NCI-H1417 (cell line): ENCODE measurements around the gene ZNRF3.

Source experiments
- DNase-seq, 3 experiments: peaks; one replicate each; lab custom pipeline; 2025; lab: John Stamatoyannopoulos, UW

ZNRF3 gene

DNA sequence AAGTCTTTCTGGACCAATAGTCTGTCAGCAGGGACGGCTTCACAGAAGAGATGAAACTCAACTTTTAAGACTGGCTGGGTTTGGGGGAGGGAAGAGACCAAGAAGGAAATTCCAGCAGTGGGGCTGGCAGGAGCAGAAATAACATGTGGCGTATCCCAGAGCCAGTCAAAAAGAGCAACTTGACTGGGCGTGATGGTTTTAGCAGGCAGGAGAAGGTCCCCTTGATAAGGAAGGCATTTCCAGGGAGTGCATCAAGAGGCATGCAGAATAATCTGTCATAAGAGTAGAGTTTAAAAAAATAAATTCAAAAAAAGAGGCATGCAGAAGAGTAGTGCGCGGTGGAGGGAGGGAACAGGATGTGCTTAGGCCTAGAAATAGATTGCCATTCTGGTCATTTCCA, 125.8 kb downstream of the ZNRF3 start:
- no peak for DNase-seq

DNA sequence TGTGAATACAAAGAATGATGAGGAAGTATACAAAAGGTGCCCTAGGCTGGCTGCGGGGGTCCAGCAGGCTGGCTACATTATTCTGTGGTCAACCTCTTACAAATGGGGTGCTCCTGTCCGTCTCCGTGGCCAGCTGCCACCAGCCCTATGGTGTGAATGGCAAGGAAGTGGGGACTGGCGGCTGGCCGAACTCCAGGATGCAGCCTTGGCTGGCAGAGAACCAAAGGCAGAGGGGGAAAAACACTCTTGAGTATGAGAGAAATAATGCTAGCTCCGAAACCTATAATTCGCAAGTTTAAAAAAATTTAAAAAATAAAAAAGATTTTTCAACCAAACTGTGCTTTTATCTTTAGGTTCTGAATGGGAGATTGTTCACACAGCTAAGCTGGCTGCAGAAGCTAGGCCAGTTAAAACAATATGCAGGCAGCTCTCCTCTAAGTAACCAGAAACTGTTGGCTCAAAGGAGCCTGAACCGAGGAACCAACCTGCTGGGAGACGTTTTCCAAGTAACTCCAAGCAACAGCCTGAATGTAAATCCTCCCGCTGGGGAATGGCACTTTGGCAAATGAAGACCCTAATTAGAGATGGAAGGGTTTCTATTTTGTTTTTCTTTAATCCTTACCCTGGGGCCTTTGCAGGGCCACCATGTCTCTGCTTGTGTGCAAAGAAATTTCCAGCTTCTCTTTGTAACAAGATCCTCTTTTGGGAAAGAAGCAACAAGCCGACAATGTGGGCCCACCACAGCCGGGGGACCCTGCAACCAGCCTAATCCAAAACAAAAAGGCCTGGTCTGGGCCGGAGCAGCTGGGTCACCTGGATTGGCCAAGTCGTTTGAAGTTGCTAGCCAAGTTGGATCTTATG, 128.1 kb downstream of the ZNRF3 start:
- DNase-seq: no peak

DNA sequence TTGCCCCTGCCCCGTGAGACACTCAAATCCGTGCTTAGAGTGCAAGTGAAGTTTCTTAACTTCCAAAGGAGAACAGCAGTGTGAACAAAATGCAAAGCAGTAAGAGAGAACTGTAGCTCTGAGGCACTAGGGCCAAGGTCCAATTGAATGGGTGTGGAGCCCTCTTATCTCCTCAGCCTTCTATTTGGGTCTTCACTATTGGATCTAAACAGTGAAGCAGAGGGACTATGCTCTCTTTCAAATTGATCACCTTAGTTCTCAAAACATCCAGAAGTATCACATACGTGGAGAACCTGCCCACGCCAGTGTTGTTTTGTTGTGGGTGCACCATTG, 128.7 kb downstream of the ZNRF3 start:
- DNase-seq: no peak

DNA sequence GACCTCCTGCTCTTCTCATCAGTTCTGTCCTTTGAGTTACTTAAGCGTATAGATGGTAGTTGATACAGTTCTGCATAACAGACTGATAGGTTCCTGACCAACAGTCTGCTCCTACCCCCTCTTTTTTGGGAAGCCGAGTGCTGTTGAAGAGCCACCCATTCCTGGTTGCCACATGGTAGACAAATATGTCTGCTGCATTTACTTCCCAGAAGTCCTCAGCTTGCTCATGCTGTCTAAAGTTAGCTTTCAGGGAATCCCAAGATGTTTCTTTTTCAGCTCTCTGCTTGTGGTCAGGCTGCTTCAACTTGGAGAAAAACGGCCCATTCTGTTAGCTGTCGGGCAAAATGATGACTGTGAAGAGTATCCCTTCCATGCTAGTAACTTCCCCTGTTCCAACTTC, 129.6 kb downstream of the ZNRF3 start:
- no peak for DNase-seq

DNA sequence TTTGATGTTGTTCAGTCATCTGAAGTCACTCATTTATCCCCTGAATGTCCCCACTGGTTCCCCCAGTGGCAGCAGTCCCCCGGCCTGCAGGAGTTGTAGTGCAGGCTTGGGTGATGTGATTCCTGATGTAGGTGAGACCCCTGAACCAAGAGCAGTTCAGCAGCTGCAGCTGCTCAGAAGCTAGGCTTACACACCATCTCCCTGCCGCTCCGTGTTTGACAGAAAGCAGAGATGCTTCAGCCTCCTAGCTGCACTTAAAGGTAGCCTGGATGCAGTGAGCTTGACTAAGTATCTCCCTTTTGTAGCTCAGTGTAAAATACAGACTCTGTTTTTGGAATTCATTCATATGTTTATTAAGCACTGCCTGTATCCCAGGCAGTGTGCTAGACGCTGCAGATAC, 130.9 kb downstream of the ZNRF3 start:
- no peak for DNase-seq

DNA sequence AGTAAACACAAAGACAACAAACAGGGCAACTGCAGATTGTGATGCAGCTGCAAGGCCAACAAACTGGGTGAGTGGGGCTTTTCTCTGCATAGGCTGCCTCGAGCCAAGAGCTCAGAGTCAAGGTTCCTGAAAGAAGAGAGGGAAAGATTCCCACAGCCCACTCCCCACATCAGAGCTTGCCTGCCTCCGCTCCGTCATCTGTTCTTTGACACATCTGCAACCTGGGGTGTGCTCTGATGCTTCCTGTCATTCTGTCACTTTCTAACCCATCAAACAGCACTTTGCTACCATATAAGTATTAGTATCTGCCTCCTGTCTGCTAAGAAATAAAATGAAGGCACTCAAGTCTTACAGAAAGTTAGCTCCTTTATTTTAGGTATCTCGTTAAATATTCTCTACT, 131.4 kb downstream of the ZNRF3 start:
- DNase-seq: no peak

DNA sequence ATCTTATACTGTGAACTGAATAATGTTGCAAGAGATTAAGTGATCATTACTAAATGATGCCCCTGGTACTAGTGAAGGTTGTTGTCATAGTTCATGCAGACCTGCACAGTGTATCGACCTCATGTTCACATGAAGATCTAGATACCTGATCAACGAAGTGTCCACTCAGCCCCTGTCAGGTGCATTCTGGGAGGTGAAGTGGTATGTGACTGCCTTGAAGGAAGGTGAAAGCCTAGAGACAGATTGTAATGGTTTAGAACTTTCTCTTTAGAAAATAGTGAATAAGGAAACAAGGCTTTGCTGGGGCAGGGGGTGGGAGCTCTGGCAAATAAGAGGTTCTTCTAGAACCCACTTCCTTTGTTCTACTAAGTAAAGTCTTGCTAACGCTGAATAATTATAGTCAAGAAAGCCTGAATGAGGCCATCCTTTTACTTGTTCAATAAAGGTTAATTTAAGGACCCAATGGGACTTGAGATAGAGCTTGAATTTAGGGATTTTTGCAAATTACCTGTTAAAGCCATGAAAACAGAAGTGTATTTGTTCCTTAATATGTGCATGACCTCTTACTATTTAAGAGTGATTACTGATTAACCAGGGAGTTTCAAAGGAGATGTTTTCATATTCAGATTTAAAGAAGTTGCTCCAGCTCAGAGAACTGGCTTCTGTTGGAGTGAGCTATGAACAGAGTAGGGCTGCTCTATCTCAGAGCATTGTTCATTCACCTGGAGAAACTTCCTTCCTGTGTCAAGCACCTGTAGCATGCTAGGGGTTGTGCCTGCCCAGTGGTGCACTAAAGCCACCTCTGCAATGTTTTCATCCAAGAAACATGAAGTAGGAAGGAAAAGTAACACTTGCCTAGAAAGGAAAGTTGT, 132.9 kb downstream of the ZNRF3 start:
- DNase-seq: no peak

DNA sequence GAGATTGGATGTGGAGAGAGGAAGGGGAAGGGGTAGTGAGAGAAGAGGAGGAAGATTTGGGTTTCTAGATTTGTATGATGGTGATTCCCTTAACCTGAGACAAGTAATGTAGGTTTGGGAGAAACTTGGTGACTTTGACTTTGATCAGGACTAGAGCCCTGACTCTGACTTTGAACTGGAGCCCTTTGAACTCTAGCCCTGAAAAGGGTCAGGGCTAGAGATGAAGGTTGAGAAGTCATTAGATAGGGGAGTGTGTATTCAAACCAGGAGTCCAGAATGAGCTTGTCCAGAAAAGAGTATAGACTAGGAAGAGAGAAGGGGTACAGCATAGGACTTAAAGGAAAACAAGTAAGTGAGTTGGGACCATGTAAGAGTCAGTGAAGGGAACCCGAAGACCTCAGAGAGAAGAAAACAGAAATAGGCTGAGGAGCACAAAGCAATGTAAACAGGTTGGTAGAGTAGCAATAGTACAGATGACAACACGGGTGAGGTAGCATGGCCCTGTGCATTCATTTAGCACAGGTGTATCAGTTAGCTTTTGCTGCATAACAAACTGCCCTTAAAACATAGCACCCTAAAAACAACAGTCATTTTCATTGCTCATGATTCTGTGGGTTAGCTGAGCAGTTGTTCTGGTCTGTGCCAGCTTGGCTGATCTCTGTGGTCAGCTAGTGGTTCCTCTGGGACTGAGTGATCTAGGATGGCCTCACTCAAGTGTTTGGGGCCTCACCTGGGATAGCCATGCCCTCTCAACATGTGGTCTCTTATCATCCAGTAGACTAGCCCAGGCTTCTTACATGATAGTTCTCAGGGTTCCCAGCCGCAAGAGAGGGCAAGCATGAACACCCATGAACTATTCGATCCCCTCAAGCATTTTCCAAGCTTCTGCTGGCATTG, 135.2 kb downstream of the ZNRF3 start:
- DNase-seq: no peak

DNA sequence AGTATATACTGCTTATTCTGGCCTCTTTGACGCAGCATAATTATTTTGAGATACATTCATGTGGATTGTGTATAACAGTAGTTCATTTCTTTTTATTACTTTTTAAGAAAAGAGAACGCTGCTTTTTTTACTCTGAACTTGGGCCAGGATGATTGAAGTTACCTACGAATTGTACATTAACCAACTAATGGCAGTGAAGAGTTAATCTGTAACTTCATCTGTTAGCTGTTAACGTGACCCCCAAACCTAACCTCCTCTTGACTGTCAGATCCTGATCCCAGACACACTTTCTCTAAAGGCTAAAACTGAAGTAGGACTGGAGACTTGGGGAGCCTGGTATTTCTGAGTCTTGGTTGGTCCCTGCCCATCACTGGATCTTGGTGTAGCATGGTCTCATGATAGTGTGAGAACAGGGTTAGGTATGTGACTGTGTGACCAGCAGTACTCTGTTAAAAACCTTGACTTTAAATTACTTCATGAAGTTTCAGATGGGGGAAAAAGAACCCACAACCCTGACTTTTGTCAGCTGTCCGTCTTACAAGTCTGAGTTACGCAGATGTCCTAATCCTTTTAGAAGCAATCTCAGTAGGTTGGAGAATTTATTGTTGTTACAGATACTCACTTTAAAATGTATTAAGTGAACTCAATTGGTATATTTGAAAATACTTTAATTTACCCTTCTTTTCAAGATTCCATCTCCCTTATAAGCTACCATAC, 138.9 kb downstream of the ZNRF3 start:
- no peak for DNase-seq

DNA sequence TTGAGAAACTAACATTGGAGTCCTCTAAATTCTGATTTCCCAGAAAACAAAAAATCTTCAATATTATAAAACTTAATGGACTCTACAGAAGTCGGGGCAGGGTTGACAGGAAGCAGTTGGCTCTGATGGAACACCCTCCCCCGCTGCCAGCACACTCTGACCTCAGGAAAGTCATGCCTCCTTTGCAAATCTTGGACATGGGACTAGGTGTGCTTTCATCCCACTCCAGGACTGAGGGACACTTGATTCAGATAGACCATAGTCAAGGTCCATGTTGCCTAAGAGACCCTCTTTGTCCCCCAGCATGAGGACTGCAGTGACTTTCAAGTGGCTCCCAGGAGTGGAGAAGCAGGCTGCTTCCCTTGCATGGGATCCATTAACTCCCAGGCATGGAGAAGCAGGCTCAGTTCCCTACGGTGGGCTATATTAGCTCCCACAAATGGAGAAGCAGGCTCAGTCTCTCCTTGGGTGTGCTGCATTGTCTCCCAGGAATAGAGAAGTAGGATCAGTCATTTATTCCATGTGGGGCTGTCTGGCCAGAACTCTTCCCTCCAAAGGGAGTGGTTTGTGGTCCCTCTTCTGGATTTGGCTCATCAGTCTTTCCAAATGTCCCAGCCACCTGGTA, 139.9 kb downstream of the ZNRF3 start:
- DNase-seq: no peak

DNA sequence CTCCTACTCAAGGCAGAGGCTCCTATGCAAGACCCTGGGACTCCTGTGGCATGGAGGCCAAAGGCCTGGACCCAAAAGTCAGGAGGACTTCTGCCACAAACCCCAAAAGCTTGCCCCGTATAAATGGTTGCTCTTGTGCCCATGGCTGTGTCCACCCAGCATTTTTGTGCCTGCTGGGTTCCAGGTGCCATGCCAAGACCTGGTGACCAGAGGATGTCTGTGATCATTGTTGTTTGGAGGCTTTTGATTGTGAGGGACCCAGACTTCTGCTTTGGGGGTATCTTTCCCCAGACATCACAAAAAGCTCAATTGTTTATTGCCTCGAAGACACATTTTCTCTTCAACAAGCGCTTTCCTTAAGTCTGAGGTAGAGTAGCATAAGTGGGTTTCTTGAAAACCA, 143.2 kb downstream of the ZNRF3 start:
- no peak for DNase-seq

DNA sequence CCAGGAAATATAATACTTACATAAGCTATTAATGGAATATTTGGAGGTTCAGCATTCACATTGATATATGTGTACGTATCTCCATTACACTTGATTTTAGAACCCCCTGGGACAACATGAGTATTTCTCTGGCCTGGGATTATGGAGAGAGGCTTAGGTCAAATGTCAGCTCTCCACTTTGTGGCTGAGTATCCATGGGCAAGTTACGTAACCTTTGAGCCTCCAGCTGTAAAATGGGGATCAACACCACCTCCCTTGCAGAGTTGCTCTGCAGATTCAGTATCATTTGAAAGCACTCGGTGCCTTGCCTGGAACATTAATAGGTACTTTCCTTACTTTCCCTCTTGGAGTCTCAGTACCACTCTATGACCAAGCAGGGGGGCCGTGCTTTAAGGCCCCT, 145.1 kb downstream of the ZNRF3 start:
- no peak for DNase-seq

DNA sequence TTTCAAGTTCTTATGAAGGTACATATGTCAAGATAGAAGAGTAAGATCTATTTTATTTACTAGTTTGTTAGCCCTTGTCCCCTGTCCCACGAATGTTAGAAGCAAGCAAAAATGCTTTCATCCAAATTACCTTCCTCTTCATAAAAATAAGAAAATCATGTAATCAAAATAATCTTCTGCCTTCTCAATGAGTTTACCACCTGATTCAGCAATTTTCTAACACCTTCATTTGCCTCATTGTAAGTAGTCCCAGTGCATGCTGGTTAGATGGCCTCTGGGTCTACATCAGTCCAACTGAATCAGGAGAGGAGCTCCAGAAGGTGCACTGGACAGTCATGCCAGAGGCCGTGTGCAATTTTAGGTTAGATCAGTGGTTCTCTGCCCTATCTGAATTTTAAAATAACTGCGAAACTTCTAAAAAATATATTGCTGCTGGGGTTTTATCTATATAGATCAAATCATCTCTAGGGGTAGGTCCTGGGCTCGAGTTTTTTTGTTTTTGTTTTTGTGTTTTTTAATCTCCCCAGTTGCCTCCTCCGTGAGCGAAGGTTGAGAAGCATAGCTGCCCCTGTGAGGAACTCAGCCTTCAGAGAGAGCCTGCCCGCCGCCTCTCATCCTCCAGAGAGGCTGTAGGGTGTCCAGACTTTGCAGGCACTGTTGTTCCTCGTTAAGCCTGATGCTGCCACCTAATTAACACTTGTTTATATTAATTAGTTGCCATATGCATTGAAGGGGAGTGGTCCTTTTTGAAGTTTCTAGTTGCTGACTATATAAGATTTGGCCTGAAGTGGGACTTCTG, 146.0 kb downstream of the ZNRF3 start:
- DNase-seq: no peak

DNA sequence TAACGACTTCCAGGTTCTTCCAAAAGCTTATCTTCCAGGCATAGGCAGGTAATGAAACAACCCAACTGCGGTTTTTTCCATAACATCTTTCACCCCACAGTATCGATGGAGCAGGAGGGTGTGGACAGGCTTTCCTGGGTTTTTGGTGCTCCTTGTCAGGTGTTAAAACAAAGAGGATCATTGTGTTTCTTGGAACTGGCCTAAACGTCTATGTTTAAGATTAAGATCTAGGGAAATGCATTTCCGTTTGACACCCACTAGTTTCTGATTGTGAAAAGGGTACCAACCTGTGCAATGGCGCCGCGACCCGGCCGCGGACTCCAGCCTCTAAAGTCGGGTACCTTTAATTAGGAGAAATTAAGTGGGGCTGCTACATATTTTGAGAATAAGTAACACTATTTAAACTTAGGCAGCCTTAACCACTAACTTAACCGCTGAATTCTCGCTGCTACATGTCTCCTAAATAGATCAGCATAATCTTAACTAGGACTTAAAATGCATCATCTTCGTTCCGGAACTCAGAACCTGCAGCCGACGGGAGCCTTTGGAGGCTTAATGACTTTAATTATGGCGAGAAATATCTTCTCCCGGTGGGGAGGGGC, 146.7 kb downstream of the ZNRF3 start:
- peak in 2 of 3 experiments; percentile 67 to 71 for DNase-seq

DNA sequence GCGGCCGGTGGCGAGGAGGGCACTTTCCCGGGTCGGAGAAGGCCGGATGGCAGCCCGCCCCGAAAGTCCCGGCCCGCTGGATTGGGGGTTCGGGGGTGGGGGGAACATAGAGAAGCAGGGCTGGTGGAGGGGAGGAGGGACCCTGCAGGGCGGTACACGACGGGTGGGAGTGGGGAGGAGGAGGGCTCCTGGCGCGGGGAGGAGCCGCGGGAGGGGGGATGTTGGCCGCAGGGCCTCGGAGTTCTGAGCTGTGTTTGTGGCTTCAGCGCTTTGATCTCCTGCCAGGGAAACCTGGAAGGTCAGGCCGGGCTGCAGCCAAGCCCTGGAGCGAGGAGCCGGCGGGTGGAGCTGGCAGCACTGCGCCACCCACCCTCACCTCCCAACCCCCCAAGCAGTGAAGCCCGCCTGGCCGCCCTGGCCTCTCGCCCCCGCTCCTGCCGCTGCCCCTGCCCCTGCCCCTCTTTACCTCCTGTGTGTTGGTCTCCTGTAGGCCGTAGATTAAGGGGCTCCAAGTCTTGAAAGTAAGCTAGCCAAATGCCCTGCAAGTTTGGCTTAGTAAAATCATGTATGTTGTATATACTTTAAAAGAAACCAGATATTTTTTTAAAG, 147.3 kb downstream of the ZNRF3 start:
- peak in 2 of 3 experiments; percentile 67 to 81 for DNase-seq

DNA sequence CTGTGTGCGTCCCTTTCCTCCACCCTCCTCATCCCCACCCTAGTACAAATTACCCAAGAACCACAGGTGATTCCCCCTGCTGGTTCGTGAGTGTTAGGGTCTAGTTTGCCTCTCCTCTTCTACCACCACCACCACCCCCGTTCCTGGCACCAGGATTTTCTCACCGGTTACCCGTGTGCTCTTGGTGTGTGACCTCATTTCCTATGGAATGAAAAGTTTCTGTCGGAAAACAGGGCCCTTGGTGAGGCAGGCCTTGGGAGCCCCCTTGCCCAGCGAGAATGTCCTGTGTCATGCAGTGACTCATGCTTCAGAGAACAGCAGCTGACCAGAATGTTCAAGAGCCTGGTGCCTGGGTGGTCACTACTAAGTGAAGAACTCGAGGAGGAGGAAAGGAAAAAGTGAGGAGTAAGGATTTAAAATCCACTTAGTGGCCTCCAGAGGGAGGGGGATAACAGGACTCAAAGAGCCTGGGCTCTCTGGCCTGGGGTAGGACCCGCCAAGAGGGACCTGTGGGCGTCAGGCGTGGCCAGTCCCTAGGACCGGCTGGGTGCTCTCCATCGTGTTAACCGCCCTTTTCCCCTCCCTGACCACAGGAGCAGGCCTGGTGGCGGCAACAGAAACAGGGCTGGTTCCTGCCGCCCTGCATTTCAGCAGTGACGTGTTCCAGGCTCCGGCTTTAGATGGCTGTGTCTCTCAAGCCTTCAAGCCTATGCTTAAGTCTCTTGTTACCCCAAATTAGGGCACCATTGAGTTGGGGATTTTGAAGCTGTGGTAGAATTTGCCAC, 148.0 kb downstream of the ZNRF3 start:
- peak in 1 of 3 experiments; percentile 40 for DNase-seq

DNA sequence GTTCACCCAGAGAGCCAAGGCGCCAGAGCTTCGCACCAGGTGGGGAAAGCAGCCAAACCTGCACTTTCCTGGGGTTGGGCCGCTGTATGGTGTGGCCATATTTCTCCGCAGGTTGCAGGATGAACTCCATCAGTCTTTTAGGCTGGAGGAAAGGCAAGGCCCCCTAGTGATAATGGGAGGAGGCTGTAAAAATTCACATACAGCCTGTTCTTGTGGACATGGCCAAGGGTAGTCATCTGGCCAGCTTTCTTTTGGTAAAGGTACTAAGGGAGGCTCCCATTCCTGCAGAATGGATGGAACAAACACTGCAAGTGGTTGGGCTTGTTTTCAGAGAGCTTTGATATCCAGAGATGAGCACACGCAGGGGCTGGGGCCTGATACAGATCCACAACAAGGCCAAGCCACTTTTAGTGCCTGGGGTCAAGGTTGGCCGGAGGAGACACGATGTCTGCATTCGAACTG, 148.7 kb downstream of the ZNRF3 start:
- no peak for DNase-seq

DNA sequence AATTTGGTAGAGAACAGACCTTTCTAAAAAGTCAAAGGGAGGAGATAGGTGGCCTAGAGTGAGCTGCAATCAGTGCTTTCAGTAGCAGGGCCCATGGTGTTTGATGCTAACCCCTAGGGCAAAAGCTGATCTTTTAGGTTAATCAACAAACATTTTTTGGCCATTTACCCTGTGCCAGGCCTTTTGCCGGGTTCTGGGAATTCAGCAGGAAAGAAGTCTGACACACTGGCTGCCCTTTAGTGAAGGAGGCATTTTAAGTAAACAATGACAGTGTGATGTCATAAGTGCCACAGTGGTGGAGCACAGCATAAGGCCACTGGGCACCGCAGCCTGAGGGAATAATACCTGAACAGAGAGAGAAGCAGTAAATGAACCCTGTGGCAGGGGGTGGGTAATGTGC, 149.2 kb downstream of the ZNRF3 start:
- peak in 1 of 3 experiments; percentile 20 for DNase-seq
